HCT116 (cell line): ENCODE data around the gene IL22RA2.

Experiments used
- CEBPB ChIP-seq: IDR thresholded peaks from 2 replicates; pipeline ENCODE4 v1.6.1; 2012; ENCODE audit warnings: low read depth
- CTCF ChIP-seq, 3 experiments: fragments of 200-600 bp in 1 of 3; sonication (generic) in 1 of 3; IDR thresholded peaks in 2 of 3; conservative IDR thresholded peaks in 1 of 3; 2 replicates each; pipeline ENCODE4 v1.5.1; 2012 to 2017; ENCODE audit warnings: low read depth in 2 of 3, low read length in 2 of 3, antibody characterized with exemption in 1 of 3, borderline replicate concordance in 1 of 3, control low read depth in 1 of 3, mild to moderate bottlenecking in 1 of 3, mixed read lengths in 1 of 3, mixed run types in 1 of 3, moderate library complexity in 1 of 3; ENCODE audit not compliant: insufficient read depth in 1 of 3
- EZH2 ChIP-seq: fragments of 200-600 bp; sonication (generic); IDR thresholded peaks from 2 replicates; pipeline ENCODE4 v1.6.1; 2017; ENCODE audit warnings: antibody characterized with exemption, mixed run types
- EZH2phosphoT487 ChIP-seq: fragments of 200-600 bp; IDR thresholded peaks from 2 replicates; pipeline ENCODE4 v1.6.1; 2018; ENCODE audit warnings: antibody characterized with exemption, borderline replicate concordance
- FOSL1 ChIP-seq: IDR thresholded peaks from 2 replicates; pipeline ENCODE4 v1.6.1; 2012; ENCODE audit warnings: low read depth
- JUND ChIP-seq: IDR thresholded peaks from 2 replicates; pipeline ENCODE4 v1.6.1; 2012
- MAX ChIP-seq: IDR thresholded peaks from 2 replicates; pipeline ENCODE4 v1.6.1; 2012
- POLR2A ChIP-seq: IDR thresholded peaks from 2 replicates; pipeline ENCODE4 v1.7.0; 2011; ENCODE audit warnings: borderline replicate concordance; ENCODE audit not compliant: insufficient read depth, insufficient read length; ENCODE audit errors: extremely low read depth
- POLR2AphosphoS5 ChIP-seq: IDR thresholded peaks from 2 replicates; pipeline ENCODE4 v1.6.1; 2011; ENCODE audit warnings: mild to moderate bottlenecking, low read depth, low read length, moderate library complexity
- SIN3A ChIP-seq: IDR thresholded peaks from 2 replicates; pipeline ENCODE4 v1.6.1; 2012; ENCODE audit warnings: low read depth
- TCF7L2 ChIP-seq: IDR thresholded peaks from 2 replicates; pipeline ENCODE4 v1.7.0; 2011; ENCODE audit warnings: borderline replicate concordance, inconsistent platforms; ENCODE audit not compliant: insufficient read depth, insufficient read length; ENCODE audit errors: extremely low read depth
- YY1 ChIP-seq: IDR thresholded peaks from 2 replicates; pipeline ENCODE4 v1.6.1; 2011; ENCODE audit warnings: low read length, low read depth, moderate library complexity, mild to moderate bottlenecking; ENCODE audit not compliant: insufficient replicate concordance; ENCODE audit errors: extremely low read depth
- ZBTB33 ChIP-seq: IDR thresholded peaks from 2 replicates; pipeline ENCODE4 v1.6.1; 2011; ENCODE audit warnings: mild to moderate bottlenecking, low read length, moderate library complexity; ENCODE audit not compliant: insufficient replicate concordance; ENCODE audit errors: extremely low read depth

GRCh38 chr6:137159912-137160311 lies 13.5 kb downstream of the IL22RA2 start:
- TF ChIP-seq SIN3A (no peak), JUND (no peak), CTCF (IDR thresholded peaks at IDR 0.05 in 2 of 3, conservative IDR thresholded peaks at IDR 0.05 in 1 of 3; ENCODE audit: borderline replicate concordance in 1 of 3, insufficient read depth in 1 of 3, low read depth in 2 of 3, low read length in 2 of 3) (no peak), POLR2A (no peak), EZH2phosphoT487 (no peak), EZH2 (no peak), MAX (no peak), TCF7L2 (no peak), FOSL1 (no peak), POLR2AphosphoS5 (no peak), YY1 (no peak), ZBTB33 (no peak), CEBPB (no peak)
